ENCODE measurements around the gene NCBP1. TPM values are rescaled to one million over a fixed set of nuclear protein-coding genes. Genes with fewer than 3 reads are reported as not detected.

NCBP1 gene
- total RNA-seq, 1 donor from 2014 or later = 52.1 TPM

DNA sequence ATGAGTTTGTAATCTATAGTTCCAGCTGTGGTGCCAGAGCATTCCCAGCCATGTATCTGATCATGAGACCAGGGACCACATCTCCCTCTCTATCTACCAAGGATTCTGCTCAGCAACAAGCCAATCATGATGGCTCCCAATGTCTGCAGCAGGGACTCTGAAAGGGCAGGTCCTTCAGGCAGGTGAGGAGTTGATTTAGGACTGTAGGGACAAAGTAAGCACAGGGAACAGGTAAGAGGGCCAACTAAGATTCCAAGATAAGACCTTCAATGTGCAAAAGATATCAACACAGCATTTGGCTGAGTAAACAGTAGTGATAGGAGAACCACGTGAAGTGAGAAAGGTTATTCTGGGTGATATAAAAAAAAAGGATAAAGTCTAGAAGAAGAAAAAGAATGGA lies 55.0 kb downstream of the NCBP1 start:
- Mint-ChIP-seq H3K36me3 (ENCODE audit: unreplicated experiment) (no peaks in the 10 kb centered on the region), H3K4me3 (ENCODE audit: unreplicated experiment) (no peak overlapping the region), H3K27me3 (ENCODE audit: unreplicated experiment) (no peaks in the 10 kb centered on the region), H3K27ac (ENCODE audit: unreplicated experiment) (no peak overlapping the region), H3K4me1 (ENCODE audit: low read depth, unreplicated experiment) (no peaks in the 10 kb centered on the region), H3K9me3 (ENCODE audit: unreplicated experiment) (no peaks in the 10 kb centered on the region)
- TF ChIP-seq, protein P1, sequence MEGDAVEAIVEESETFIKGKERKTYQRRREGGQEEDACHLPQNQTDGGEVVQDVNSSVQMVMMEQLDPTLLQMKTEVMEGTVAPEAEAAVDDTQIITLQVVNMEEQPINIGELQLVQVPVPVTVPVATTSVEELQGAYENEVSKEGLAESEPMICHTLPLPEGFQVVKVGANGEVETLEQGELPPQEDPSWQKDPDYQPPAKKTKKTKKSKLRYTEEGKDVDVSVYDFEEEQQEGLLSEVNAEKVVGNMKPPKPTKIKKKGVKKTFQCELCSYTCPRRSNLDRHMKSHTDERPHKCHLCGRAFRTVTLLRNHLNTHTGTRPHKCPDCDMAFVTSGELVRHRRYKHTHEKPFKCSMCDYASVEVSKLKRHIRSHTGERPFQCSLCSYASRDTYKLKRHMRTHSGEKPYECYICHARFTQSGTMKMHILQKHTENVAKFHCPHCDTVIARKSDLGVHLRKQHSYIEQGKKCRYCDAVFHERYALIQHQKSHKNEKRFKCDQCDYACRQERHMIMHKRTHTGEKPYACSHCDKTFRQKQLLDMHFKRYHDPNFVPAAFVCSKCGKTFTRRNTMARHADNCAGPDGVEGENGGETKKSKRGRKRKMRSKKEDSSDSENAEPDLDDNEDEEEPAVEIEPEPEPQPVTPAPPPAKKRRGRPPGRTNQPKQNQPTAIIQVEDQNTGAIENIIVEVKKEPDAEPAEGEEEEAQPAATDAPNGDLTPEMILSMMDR (IDR thresholded peaks at IDR 0.05; ENCODE audit: partially characterized antibody, unreplicated experiment) = no peak
- DNase-seq = no peak

DNA sequence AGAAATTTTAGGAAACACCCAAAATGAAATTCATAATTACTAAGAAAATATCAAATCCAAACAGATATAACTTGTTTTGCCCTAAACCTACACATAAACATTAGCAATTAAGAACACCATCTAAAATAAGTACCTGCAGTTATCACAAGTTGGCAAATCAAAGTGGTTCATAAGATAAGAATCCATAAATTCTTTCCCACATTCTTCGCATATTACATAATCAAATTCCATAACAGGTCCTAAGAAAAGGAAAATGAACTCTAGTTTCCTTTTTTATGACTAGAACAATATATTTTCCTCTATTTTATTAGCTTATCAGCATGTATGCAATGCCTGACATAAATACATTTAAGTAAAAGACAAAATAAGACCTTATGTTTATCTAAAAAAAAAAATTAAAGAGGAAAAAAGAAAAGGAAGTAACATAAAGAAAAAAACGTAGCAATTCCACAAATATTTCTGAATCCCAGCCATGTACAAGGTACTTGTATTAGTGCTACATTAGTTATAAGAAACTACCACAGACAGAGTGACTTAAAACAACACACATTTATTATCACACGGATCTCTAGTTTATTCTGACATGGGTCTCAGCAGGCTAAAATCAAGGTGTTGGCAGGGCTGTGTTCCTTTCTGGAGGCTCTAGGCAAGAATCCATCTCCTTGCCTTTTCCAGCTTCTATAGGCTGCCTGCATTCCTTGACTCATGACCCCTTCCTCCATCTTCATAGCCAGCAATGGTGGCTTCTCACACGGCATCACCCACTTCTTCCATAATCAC lies 56.0 kb downstream of the NCBP1 start:
- no peaks in the 10 kb centered on the region for H3K4me1 Mint-ChIP-seq (ENCODE audit: low read depth, unreplicated experiment)
- H3K4me3 Mint-ChIP-seq (ENCODE audit: unreplicated experiment) = no peak overlapping the region
- H3K27ac Mint-ChIP-seq (ENCODE audit: unreplicated experiment) = no peak overlapping the region
- H3K9me3 Mint-ChIP-seq (ENCODE audit: unreplicated experiment) = no peaks in the 10 kb centered on the region
- TF ChIP-seq, protein P1 (IDR thresholded peaks at IDR 0.05; ENCODE audit: partially characterized antibody, unreplicated experiment) = no peak
- no peaks in the 10 kb centered on the region for H3K27me3 Mint-ChIP-seq (ENCODE audit: unreplicated experiment)
- no peaks in the 10 kb centered on the region for H3K36me3 Mint-ChIP-seq (ENCODE audit: unreplicated experiment)
- no peak for DNase-seq

DNA sequence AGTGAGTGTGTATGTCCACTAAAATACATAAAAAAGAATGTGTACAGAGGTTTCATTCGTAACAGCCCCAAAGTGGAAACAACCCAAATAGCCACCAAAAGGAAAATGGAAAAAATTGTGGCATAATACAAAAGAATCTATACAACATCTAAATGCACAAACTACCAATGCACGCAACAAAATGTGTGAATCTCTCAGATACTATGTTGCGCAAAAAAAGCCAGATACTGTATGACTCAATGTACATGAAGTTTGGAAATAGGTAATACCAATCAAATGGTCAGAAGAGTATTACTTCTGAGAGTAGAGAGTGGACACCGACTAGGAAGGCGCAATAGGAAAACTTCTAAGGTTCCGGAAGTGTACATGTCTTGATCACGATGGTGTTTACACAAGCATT lies 61.1 kb downstream of the NCBP1 start:
- Mint-ChIP-seq H3K9me3 (ENCODE audit: unreplicated experiment) (peaks cover 6% of the 10 kb centered on the region), H3K27ac (ENCODE audit: unreplicated experiment) (no peak overlapping the region), H3K4me3 (ENCODE audit: unreplicated experiment) (no peak overlapping the region), H3K4me1 (ENCODE audit: low read depth, unreplicated experiment) (peaks cover 12% of the 10 kb centered on the region), H3K27me3 (ENCODE audit: unreplicated experiment) (peaks cover 3% of the 10 kb centered on the region), H3K36me3 (ENCODE audit: unreplicated experiment) (no peaks in the 10 kb centered on the region)
- TF ChIP-seq, protein P1 (IDR thresholded peaks at IDR 0.05; ENCODE audit: partially characterized antibody, unreplicated experiment) = no peak
- no peak for DNase-seq

DNA sequence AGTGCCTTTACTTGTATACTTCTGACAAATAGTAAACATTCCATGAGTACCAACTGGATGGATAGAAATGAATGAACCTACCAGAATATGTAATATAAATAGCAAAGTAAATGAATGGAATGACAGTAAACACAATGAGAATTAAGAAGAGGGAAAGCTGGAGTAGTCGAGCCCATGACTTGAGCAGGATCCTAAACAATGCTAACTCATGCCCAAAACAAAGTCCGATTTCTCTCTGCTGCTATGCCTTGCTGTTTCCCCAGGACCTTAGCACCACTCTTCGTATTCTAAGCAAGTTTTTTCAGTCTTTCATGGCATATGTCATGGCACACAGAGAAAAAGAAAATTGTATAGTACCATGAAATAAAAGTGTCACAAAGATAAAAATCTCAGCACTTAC lies 61.8 kb downstream of the NCBP1 start:
- peaks cover 6% of the 10 kb centered on the region for H3K9me3 Mint-ChIP-seq (ENCODE audit: unreplicated experiment)
- no peak overlapping the region for H3K27ac Mint-ChIP-seq (ENCODE audit: unreplicated experiment)
- H3K36me3 Mint-ChIP-seq (ENCODE audit: unreplicated experiment) = no peaks in the 10 kb centered on the region
- H3K27me3 Mint-ChIP-seq (ENCODE audit: unreplicated experiment) = peaks cover 3% of the 10 kb centered on the region
- H3K4me3 Mint-ChIP-seq (ENCODE audit: unreplicated experiment) = peak overlapping the region; percentile 94
- DNase-seq = no peak
- peaks cover 12% of the 10 kb centered on the region for H3K4me1 Mint-ChIP-seq (ENCODE audit: low read depth, unreplicated experiment)
- TF ChIP-seq, protein P1 (IDR thresholded peaks at IDR 0.05; ENCODE audit: partially characterized antibody, unreplicated experiment) = no peak

DNA sequence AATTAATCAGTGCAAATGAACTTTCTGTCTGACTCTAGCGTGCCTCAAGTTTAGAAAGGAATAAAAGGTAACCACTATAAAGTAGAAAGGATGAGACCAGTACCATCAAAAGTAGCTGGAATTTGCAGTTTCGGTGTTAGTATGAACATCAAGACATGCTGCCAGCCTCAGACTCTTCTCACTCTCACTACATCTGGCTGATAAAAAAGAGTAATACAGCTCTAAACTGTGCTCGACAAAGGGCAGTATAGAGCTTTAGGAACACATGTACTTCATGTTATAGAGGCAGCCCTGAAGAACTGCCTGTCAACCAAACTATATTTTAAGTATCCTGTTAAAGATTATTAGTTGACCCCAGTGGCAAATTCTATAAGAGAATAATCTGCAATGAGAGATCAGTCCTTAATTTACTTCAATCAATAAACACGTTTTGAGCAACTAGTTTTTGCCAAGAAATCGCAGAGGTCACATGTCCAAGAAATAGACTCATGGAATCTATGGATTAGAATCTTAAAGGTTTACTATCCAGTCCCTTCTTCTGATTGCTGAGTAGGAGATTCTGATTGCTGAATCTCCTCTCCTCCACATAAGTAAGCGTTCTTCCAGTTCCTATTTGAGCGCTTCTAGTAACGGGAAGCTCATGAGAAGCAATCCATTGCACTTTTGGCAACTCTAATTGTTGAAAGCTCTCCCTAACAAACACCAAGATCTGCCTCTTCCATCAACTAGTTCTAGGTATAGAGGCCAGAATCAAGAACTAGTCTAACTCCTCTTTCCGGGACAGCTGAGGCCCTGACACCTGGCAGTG lies 62.6 kb downstream of the NCBP1 start:
- peaks cover 12% of the 10 kb centered on the region for H3K4me1 Mint-ChIP-seq (ENCODE audit: low read depth, unreplicated experiment)
- H3K27ac Mint-ChIP-seq (ENCODE audit: unreplicated experiment) = peak overlapping the region; percentile 84
- peaks cover 3% of the 10 kb centered on the region for H3K27me3 Mint-ChIP-seq (ENCODE audit: unreplicated experiment)
- DNase-seq = no peak
- H3K9me3 Mint-ChIP-seq (ENCODE audit: unreplicated experiment) = peaks cover 6% of the 10 kb centered on the region
- H3K4me3 Mint-ChIP-seq (ENCODE audit: unreplicated experiment) = peak overlapping the region; percentile 94
- H3K36me3 Mint-ChIP-seq (ENCODE audit: unreplicated experiment) = no peaks in the 10 kb centered on the region
- TF ChIP-seq, protein P1 (IDR thresholded peaks at IDR 0.05; ENCODE audit: partially characterized antibody, unreplicated experiment) = no peak

Measured in glutamatergic neuron (in vitro differentiated cells).